Aorta (tissue), 5 donors: ENCODE results near the gene SRGAP1. TPM values are rescaled to one million over a fixed set of nuclear protein-coding genes. Genes with fewer than 3 reads are reported as not detected.
"Not testable (repeated sequence)": the region's sequence is repeated elsewhere in the genome, so short reads cannot be mapped to it uniquely, and the experiment has no call there.

Experiments used
- ATAC-seq: fragments of 200-7000 bp; cut with Tn5 transposase; one replicate; pipeline ENCODE4 v1.9.1; 2022; ENCODE audit warnings: moderate library complexity; ENCODE audit not compliant: low FRiP score
- DNase-seq, 2 donors: peaks; one replicate each; pipeline ENCODE4 v3.0.0-alpha.2; 2020
- H3K27ac ChIP-seq, 2 donors: one replicate each; pipeline ENCODE4 v1.5.1; 2013; ENCODE audit warnings: low read length in 2 of 2, mild to moderate bottlenecking in 2 of 2, moderate library complexity in 2 of 2, control low read depth in 1 of 2, inconsistent platforms in 1 of 2, low read depth in 1 of 2
- H3K27me3 ChIP-seq, 2 donors: one replicate each; pipeline ENCODE4 v1.6.1; 2013; ENCODE audit warnings: control low read depth in 1 of 2, low read length in 1 of 2, mild to moderate bottlenecking in 1 of 2, moderate library complexity in 1 of 2; ENCODE audit not compliant: insufficient read depth in 2 of 2, control insufficient read depth in 1 of 2
- H3K36me3 ChIP-seq, 2 donors: one replicate each; pipeline ENCODE4 v1.6.1; 2013; ENCODE audit warnings: control low read depth in 1 of 2, low read length in 1 of 2, mild to moderate bottlenecking in 1 of 2; ENCODE audit not compliant: insufficient read depth in 2 of 2, control insufficient read depth in 1 of 2
- H3K4me1 ChIP-seq, 2 donors: one replicate each; pipeline ENCODE4 v1.6.1; 2013; ENCODE audit warnings: low read length in 2 of 2, control low read depth in 1 of 2, mild to moderate bottlenecking in 1 of 2, moderate library complexity in 1 of 2; ENCODE audit not compliant: insufficient read depth in 2 of 2, control insufficient read depth in 1 of 2
- H3K4me3 ChIP-seq, 2 donors: one replicate each; pipeline ENCODE4 v1.5.1; 2013; ENCODE audit warnings: low read length in 2 of 2, control low read depth in 1 of 2, mild to moderate bottlenecking in 1 of 2
- H3K9me3 ChIP-seq: one replicate; pipeline ENCODE4 v1.6.1; 2013; ENCODE audit warnings: mild to moderate bottlenecking, low read length; ENCODE audit not compliant: control insufficient read depth
- WGBS, 2 donors: extraction: QIAGEN DNeasy Blood & Tissue Kit; methylation state at CpG; one replicate each; pipeline ENCODE4 v1.1.7; 2013; 5-methylcytosine and 5-hydroxymethylcytosine counted together
- intact Hi-C, 2 donors: fragments of 100-400 bp; cut with DNase I; formaldehyde crosslinking; loops; one replicate each; pipeline versions ENCODE4 v1.14.2 to v1.15.0; 2022
- polyA plus RNA-seq, 2 donors: library from polyadenylated mRNA; stranded (reverse); fragments of 200-250 nt; gene quantifications; one replicate each; pipeline ENCODE4 v1.2.3, GENCODE V29; 2013
- total RNA-seq, 2 donors: library from RNA; stranded (reverse); fragmentation: NEBNext Ultra II Directional; extraction: Animal tissue kit (Norgen Biotek cat#: 25700); gene quantifications; one replicate each; pipeline ENCODE4 v1.2.1, GENCODE V29; 2021
- donor health status: healthy with polysubstance abuse.
- donor health status: Bipolar disorder and iron deficiency.
- donor health status: DM: no; HTN: no; CAD: no.
- donor health status: DM: no; HTN: no; CAD: no.
- donor health status: DM: yes; HTN: yes; CAD: no.

The SRGAP1 gene
- total and polyA plus RNA-seq, 4 donors: 0.88 to 15.5 (median 6.0) TPM

DNA sequence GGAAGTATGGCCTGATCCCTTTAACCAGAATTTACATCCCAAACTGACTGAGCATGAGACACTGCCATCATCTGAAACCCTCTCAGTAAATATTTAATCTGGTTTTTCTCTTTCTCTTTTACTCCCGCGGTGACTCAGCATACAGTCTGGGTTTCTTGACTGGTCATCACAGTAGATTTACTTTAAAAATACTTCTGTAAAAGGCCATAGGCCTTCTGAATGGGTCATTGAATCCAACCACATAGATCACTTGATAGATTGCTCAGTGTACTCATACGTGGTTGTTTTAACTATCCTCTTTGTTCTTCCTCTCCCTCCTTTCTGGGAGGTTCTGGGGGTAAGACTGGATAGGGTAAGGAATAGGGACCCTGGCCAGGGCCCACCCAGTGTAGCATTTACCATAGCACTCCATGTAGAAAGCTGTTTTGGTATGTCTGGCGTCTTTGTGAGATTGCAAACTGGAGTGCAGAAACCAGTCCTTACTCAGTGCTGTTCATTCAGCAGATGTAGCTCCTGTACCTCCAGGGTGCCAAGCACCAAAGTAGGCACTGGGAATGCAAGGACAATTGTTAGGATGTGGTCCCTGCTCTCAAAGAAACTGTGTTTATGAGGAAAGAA, 165.7 kb downstream of the SRGAP1 start:
- Histone ChIP-seq H3K27ac (no peak overlapping the region), H3K36me3 (no peaks in the 10 kb centered on the region), H3K9me3 (no peaks in the 10 kb centered on the region), H3K4me3 (no peak overlapping the region), H3K4me1 (no peaks in the 10 kb centered on the region), H3K27me3 (no peaks in the 10 kb centered on the region)
- DNase-seq: no peak
- WGBS, 2 donors: 55 to 74% methylated on average over 4 of the region's 4 CpGs
- ATAC-seq: no peak
- intact Hi-C loops: no loop called here

GRCh38 chr12:64016521-64016920, 172.0 kb downstream of the SRGAP1 start:
- WGBS, 2 donors: 87 to 91% methylated on average over 5 of the region's 5 CpGs
- Histone ChIP-seq H3K9me3 (no peaks in the 10 kb centered on the region), H3K27me3 (no peaks in the 10 kb centered on the region), H3K36me3 (no peaks in the 10 kb centered on the region), H3K4me3 (no peak overlapping the region), H3K27ac (no peak overlapping the region), H3K4me1 (no peaks in the 10 kb centered on the region)
- ATAC-seq: no peak
- no peak for DNase-seq
- intact Hi-C loops: no loop called here

DNA sequence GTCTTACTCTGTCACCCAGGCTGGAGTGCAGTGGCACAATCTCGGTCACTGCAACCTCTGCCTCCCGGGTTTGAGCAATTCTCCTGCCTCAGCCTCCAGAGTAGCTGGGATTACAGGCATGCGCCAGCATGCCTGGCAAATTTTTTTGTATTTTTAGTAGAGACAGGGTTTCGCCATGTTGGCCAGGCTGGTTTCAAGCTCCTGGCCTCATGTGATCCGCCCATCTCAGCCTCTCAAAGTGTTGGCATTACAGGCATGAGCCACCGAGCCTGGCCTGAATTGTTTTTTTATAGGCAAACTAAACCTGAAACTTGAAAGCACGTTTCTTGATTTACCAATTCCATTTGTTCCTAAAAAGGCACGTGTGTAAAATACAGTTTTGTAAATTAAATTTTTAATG, 173.6 kb downstream of the SRGAP1 start:
- intact Hi-C loops: not testable (repeated sequence)

GRCh38 chr12:64018524-64018923, 174.0 kb downstream of the SRGAP1 start:
- intact Hi-C loops: no loop called here

More for the DNA sequence above, 173.6 kb downstream of the SRGAP1 start:
- not testable (repeated sequence) for DNase-seq, H3K36me3 ChIP-seq, H3K4me3 ChIP-seq, H3K27ac ChIP-seq, ATAC-seq, H3K9me3 ChIP-seq, H3K4me1 ChIP-seq, H3K27me3 ChIP-seq
- 79 to 89% methylated on average over 8 of the region's 8 CpGs for WGBS, 2 donors

GRCh38 chr12:64019101-64019500, 174.6 kb downstream of the SRGAP1 start:
- no peak overlapping the region for H3K4me3 ChIP-seq
- H3K27ac ChIP-seq: no peak overlapping the region
- H3K4me1 ChIP-seq: no peaks in the 10 kb centered on the region
- intact Hi-C loops: no loop called here
- H3K36me3 ChIP-seq: no peaks in the 10 kb centered on the region
- DNase-seq (no peak), ATAC-seq (no peak)
- 96 to 97% methylated on average over 2 of the region's 2 CpGs for WGBS, 2 donors
- H3K9me3 ChIP-seq: no peaks in the 10 kb centered on the region
- no peaks in the 10 kb centered on the region for H3K27me3 ChIP-seq

More at GRCh38 chr12:64018524-64018923, 174.0 kb downstream of the SRGAP1 start:
- Histone ChIP-seq H3K4me3 (no peak overlapping the region), H3K36me3 (no peaks in the 10 kb centered on the region), H3K4me1 (no peaks in the 10 kb centered on the region), H3K9me3 (no peaks in the 10 kb centered on the region), H3K27me3 (no peaks in the 10 kb centered on the region), H3K27ac (no peak overlapping the region)
- ATAC-seq: no peak
- DNase-seq: no peak

GRCh38 chr12:64019654-64020053, 175.2 kb downstream of the SRGAP1 start:
- WGBS, 2 donors: 84 to 85% methylated on average over 1 of the region's 1 CpG

GRCh38 chr12:64025174-64025958, 180.9 kb downstream of the SRGAP1 start:
- H3K4me3 ChIP-seq: no peak overlapping the region
- 65 to 75% methylated on average over 9 of the region's 9 CpGs for WGBS, 2 donors
- intact Hi-C loops: no loop called here
- no peak for DNase-seq
- no peak for ATAC-seq
- no peaks in the 10 kb centered on the region for H3K36me3 ChIP-seq
- peaks cover 0 to 2% of the 10 kb centered on the region in 2 donors for H3K4me1 ChIP-seq
- H3K9me3 ChIP-seq: no peaks in the 10 kb centered on the region
- no peaks in the 10 kb centered on the region for H3K27me3 ChIP-seq
- no peak overlapping the region for H3K27ac ChIP-seq

More at GRCh38 chr12:64019654-64020053, 175.2 kb downstream of the SRGAP1 start:
- Histone ChIP-seq H3K27me3 (no peaks in the 10 kb centered on the region), H3K36me3 (no peaks in the 10 kb centered on the region), H3K4me1 (no peaks in the 10 kb centered on the region), H3K9me3 (no peaks in the 10 kb centered on the region), H3K27ac (no peak overlapping the region), H3K4me3 (no peak overlapping the region)
- no peak for ATAC-seq
- intact Hi-C loops: no loop called here
- no peak for DNase-seq

GRCh38 chr12:64027311-64027710, 182.8 kb downstream of the SRGAP1 start:
- 61 to 68% methylated on average over 1 of the region's 1 CpG for WGBS, 2 donors
- H3K27ac ChIP-seq: no peak overlapping the region
- intact Hi-C loops: no loop called here

DNA sequence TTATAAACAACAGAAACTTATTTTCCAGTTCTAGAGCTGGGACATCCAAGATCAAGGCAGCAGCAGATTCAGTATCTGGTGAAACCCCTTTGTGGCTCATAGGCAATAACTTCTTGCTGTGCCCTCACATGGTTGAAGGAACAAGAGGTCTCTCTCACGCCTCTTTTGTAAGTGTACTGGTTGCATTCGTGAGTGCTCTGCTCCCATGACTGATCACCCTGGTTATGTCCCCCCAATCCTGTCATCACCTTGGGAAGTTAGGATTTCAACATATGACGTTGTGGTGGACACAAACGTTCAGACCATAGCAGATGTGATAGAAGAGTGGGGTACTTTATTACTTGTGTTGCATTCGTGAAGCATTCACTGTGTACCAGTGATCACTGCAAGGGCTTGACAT, 184.0 kb downstream of the SRGAP1 start:
- DNase-seq (no peak), ATAC-seq (no peak)
- no peak overlapping the region for H3K27ac ChIP-seq
- H3K36me3 ChIP-seq: no peaks in the 10 kb centered on the region
- H3K9me3 ChIP-seq: no peaks in the 10 kb centered on the region
- no peak overlapping the region for H3K4me3 ChIP-seq
- H3K4me1 ChIP-seq: peaks cover 0 to 2% of the 10 kb centered on the region in 2 donors
- intact Hi-C loops: no loop called here
- 51 to 82% methylated on average over 5 of the region's 5 CpGs for WGBS, 2 donors
- H3K27me3 ChIP-seq: no peaks in the 10 kb centered on the region

More at GRCh38 chr12:64027311-64027710, 182.8 kb downstream of the SRGAP1 start:
- no peak for DNase-seq
- no peak for ATAC-seq
- Histone ChIP-seq H3K4me1 (peaks cover 0 to 2% of the 10 kb centered on the region in 2 donors), H3K9me3 (no peaks in the 10 kb centered on the region), H3K36me3 (no peaks in the 10 kb centered on the region), H3K27me3 (no peaks in the 10 kb centered on the region), H3K4me3 (no peak overlapping the region)
